GM19351 (cell line): ENCODE measurements around the gene PRSS38.

ENCODE experiments used
- ATAC-seq: cut with Tn5 transposase; IDR thresholded peaks from one replicate; pipeline ENCODE4 v1.9.1; 2021; ENCODE audit warnings: mild to moderate bottlenecking, moderate library complexity; ENCODE audit not compliant: unreplicated experiment

Gene PRSS38

GRCh38 chr1:227894831-227895451 lies 79.5 kb downstream of the PRSS38 start:
- ATAC-seq: no peak
